GM12874 (cell line): ENCODE results near the gene YIPF4.

Experiments
- CTCF ChIP-seq: IDR thresholded peaks from 2 replicates; pipeline ENCODE4 v1.5.1; 2011; ENCODE audit warnings: low read depth, mild to moderate bottlenecking, control low read depth, low read length, moderate library complexity; ENCODE audit not compliant: insufficient read depth

The YIPF4 gene

GRCh38 chr2:32242331-32242730 lies 35.4 kb upstream of the YIPF4 start:
- no peak for TF ChIP-seq CTCF

- no peak for TF ChIP-seq CTCF
Observed at GRCh38 chr2:32246911-32247310, 30.8 kb upstream of the YIPF4 start.

- TF ChIP-seq CTCF = no peak
Observed at GRCh38 chr2:32248299-32248698, 29.4 kb upstream of the YIPF4 start.

GRCh38 chr2:32249731-32250236 lies 27.9 kb upstream of the YIPF4 start:
- TF ChIP-seq CTCF = no peak

GRCh38 chr2:32250290-32250689 lies 27.4 kb upstream of the YIPF4 start:
- TF ChIP-seq CTCF = no peak

- no peak for TF ChIP-seq CTCF
Observed at GRCh38 chr2:32258242-32258641, 19.5 kb upstream of the YIPF4 start.

- TF ChIP-seq CTCF = no peak
Observed at GRCh38 chr2:32260376-32260775, 17.3 kb upstream of the YIPF4 start.

- no peak for TF ChIP-seq CTCF
Observed at GRCh38 chr2:32262105-32262504, 15.6 kb upstream of the YIPF4 start.
